Measurements from ENCODE around the gene QRFPR.

DNA sequence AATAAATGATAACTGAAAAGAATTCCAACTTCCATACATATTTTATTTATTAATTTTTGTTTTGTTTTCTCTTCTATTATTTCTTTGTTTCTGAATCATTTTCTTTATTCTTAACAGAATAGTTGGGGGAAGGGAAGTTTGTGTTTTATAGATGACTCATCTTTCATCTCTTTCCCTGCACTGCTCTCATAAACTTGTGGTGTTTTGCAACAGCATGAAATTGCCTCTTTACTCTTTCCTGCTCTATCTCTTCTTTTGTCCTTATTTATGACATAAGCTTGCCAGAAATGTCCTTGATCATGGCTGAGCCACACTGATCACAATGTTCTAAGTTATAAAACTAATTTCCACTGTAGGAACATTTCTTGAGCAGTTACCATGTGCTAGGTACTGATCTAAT lies 22.3 kb downstream of the QRFPR start:
- no peak for TF ChIP-seq POLR2A (IDR thresholded peaks at IDR 0.05)
- no peak for TF ChIP-seq CTCF (IDR thresholded peaks at IDR 0.05)
- TF ChIP-seq POLR2AphosphoS5 (IDR thresholded peaks at IDR 0.05): no peak
- no peak for TF ChIP-seq EP300 (IDR thresholded peaks at IDR 0.05)

Measured in gastroesophageal sphincter (tissue), 3 donors.